HG02885 (cell line): ENCODE measurements around the gene NCOA3.
"Not testable (repeated sequence)": the region's sequence is repeated elsewhere in the genome, so short reads cannot be mapped to it uniquely, and the experiment has no call there.

Source experiments
- ATAC-seq: cut with Tn5 transposase; IDR thresholded peaks from one replicate; pipeline ENCODE4 v1.9.1; 2021; ENCODE audit warnings: mild to moderate bottlenecking; ENCODE audit not compliant: unreplicated experiment, poor library complexity

NCOA3 gene

DNA sequence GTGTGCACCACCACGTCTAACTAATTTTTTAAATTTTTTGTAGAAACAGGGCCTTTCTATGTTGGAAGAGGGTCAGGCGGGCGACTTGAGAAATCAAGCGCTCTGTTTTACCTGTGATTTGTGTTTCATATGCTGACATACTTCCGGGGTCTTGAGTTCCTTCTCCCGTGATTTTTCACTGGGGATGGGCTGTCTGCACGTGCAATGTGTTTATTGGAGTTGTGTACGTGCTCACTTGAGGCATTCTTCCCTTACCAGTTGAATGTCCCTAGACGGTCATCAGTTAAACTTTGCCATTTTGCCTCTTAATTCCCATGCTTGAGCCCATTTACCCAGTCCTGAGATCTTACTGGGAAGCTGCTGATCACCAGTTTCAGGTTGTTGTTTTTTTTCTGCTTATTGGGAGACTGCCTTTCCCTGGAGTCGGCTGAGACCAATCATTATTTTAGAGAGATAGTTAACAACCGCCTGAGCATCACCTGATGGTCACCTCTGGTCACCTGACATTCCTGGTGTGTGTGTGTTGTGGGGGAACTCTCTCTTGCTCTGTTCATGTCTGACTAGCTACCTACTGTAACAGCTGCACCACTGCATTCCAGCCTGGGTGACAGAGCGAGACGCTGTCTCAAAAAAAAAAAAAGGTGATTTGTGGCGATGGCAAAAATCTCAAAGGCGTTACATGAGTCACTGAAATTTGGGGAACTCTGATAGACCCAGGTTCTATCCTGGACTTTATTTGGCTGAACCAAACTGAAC, 34.8 kb upstream of the NCOA3 start:
- ATAC-seq: no peak

DNA sequence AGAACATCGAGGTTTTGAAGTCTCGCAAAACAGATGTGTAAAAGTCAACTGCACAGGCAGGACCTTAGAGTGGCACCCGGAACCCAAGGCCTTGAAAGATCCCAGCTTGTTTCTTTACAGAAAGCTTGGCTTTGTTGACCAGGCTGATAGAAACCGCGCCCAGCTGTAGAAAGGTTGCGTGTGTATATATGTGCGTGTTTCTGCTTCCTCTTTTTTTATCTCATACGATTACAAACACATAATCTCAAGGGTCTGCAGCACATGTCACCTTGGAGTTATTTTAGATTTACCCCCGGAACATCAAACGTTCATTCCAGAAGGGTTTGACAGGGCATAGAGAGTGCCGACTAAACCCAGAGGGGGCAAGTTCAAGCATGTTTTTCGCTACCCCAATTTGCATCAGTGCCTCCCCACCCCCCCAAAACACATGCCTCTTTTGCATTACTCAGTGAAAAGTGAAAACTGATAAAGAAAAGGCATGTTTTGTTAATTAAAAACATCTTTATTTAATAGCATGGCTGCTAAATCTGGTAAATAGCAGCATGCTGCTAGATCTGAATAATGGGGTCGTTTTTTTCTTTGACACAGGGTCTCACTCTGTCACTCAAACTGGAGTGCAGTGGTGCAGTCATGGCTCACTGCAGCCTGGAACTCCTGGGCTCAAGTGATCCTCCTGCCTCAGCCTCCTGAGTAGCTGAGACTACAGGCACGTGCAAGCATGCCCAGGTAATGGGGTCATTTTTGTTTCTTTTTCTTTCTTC, 33.2 kb upstream of the NCOA3 start:
- ATAC-seq: no peak

DNA sequence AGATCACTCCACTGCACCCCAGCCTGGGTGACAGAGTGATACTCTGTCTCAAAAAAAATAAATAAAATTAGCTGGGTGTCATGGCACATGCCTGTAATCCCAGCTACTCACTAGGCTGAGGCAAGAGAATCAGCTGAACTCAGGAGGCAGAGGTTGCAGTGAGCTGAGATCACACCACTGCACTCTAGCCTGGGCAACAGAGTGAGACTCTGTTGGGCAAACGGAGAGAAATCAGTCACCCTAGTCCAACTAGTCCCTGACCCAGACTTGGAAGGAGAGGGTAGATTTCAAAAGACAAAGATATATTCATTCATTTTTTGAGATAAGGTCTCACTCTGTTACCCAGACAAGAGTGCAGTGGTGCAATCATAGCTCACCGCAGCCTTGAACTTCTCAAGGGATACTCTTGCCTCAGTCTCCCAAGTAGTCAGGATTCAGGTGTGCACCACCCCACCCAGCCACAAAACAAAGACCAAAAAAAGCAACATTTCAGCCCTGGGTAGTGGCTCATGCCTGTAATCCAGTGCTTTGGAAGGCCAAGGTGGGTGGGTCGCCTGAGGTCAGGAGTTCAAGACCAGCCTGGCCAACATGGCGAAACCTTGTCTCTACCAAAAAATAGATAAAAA, 26.2 kb upstream of the NCOA3 start:
- no peak for ATAC-seq

DNA sequence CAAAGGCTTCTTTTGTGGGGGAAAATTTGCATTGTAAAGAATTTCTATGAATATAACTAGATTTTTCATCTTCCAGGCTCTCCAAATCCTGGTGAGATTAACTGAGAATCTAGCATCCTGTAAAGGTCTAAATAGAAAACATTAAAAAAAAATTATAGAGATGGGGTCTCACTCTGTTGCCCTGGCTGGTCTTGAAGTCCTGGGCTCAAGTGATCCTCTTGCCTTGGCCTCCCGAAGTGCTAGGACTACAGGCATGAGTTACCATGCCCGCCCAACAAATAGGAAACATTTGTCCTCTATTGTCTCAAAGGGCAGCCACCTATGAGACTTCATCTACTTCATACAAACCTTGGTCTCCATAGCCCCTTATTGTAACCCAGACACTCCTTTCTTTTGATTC, 25.2 kb upstream of the NCOA3 start:
- no peak for ATAC-seq

DNA sequence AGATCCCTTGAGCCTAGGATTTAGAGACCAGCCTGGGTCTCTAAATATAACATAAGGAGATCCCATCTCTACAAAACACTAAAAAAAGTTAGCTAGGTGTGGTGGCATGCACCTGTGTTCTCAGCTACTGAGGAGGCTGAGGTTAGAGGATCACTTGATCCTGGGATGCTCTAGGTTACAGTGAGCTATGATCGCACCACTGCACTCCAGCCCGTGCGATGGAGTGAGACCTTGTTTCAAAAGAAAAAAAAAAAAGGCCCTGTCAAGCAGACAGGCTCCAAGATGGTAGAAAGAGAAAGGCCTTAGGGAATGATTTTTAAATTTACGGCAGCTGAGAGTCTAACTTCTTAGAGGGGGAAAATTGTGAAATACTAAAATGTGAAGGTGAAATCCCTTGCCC, 22.6 kb upstream of the NCOA3 start:
- ATAC-seq: no peak

DNA sequence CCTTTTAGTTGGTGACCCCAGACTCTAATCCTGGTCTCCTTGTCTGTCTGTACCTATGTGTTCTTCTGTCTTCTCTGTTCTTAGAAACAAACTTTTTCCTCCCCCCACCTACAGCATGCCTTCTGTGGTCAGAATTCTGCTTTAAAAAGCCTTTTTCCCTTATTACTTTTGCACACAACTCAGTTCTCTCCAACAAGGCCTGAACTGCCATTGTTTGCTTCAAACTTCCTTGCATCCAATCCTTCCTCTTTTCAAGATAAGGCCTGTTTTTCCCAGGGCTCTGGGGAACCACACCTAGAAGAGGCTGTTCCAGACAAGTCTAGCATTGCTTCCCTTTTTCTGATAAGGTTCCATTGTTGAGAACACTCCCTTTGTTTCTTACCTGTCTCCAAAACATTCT, 22.2 kb upstream of the NCOA3 start:
- ATAC-seq: no peak

DNA sequence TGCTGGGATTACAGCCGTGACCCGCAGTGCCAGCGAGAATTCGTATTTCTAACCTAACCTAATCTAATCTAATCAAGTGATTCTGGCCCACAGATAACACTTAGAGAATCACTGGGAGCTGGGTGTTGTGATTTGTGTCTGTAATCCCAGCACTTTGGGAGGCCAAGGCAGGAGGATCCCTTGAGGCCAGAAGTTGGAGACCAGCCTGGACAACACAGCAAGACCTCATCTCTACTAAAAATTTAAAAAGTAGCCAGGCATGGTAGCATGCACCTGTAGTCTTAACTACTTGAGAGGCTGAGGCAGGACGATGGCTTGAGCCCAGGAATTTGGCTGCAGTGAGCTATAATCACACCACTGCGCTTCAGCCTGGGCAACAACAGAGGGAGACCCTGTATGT, 21.4 kb upstream of the NCOA3 start:
- no peak for ATAC-seq

DNA sequence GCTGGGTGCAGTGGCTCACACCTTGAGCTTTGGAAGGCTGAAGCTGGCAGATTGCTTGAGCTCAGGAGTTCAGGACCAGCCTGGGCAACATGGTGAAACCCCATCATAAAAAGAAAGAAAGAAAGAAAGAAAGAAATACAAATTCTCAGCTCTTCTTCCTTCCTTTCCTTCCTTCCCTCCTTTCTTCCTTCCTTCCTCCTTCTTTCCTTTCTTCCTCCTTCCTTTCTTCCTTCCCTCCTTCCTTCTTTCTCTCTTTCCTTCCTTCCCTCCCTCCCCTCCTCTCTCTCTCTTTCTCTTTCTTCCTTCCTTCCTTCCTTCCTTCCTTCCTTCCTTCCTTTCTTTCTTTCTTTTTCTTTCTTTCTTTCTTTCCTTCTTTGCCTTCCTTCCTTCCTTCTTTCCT, 21.0 kb upstream of the NCOA3 start:
- no peak for ATAC-seq

DNA sequence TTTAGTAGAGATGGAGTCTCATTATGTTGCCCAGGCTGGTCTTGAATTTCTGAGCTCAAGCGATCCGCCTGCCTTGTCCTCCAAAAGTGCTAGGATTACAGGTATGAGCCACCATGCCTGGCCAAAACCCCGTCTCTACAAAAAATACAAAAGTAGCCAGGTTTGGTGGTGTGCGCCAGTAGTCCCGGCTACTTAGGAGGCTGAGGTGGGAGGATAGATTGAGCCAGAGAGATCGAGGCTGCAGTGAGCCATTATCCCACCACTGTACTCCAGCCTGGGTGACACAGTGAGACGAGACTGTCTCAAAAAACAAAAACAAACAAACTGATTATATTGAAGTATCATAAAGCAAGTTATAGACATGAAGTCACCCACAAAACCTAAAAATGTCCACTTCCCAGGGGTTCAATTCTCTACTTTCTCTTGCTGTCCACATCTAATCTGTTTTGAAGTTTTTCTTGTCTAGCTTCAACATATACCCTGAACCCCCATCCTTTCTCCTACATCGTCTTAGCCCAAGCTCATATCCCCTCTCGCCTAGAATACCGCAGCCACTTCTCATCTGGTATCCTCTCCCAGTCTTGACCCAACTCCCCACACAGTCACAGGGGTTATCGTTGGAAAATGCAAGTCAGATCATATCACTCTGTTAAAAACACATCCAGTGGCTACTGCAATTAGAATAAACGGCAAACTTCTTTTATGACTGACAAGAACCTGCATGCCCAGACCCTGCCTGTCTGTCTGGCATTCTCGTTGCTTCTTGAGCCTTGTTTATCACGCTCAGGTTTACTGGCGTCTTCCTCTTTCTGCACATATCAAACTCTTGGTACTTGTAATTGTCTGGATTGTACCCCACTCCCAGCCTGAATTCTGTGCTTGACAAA, 20.1 kb upstream of the NCOA3 start:
- no peak for ATAC-seq

DNA sequence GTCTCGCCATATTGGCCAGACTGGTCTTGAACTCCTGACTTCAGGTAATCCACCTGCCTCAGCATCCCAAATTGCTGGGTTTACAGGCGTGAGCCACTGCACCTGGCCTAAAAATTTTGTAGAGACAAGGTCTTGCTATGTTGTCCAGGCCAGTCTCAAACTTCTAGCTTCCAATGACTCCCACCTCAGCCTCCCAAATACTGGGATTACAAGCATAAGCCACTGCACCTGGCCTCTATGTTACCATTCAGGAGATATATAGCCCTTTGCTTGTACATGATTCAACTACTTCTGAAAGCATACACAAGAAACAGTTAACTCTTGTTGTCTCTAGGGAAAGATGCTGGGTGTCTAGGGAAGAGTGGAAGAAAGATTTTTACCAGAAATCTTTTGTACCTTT, 19.0 kb upstream of the NCOA3 start:
- ATAC-seq: no peak

DNA sequence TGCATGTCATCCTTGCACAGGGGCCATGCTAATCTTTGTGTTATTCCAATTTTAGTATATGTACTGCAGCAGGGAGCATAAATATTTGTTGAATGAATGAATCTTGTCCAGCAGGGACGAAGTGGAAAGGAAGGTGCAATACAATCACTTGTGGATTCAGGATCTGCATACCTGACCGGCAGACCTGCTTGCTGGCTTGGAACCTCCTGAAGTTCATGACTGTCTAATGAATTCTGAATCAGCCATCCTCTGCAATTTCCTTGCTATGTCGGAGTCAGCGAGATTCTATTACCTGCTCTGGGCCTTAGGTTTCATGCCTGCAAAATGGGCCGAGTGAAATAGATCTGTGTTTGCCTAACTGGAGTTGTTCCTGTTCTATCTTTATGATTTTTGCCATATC, 17.4 kb upstream of the NCOA3 start:
- no peak for ATAC-seq

DNA sequence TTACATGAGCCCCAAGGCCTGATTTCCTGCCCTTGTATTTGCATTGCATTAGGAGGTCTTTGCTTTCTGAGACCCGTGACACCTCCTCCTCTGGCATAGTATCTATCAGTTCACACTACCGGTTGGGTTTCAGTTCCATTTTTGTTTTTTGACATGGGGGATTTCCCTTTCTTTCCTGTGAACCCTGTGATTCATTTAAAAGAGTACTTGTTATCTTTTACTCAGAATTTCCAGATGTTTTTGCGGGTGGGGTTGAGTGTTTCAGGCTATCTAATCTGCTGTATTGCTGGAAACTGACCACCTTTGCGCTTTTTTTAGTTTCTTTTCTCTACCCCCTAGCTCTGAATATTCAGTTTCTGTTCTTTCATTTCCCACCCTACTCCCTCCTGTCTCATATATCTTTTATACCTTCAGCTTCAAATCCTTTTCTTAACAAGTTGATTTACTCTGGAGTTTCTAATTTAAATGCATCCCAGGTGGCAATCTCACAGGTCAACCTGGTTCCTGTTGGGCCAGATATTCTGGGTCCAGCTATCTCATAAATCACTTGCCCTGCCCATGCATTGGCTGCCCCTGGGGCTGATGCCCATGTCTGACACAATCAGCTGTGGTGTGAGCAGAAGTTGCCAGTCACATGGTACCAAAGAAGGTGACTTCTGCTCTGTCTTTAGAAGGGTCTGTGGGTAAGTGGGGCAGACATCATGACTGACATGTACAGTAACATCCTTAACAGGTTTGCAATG, 14.3 kb upstream of the NCOA3 start:
- peak; percentile 79 for ATAC-seq

DNA sequence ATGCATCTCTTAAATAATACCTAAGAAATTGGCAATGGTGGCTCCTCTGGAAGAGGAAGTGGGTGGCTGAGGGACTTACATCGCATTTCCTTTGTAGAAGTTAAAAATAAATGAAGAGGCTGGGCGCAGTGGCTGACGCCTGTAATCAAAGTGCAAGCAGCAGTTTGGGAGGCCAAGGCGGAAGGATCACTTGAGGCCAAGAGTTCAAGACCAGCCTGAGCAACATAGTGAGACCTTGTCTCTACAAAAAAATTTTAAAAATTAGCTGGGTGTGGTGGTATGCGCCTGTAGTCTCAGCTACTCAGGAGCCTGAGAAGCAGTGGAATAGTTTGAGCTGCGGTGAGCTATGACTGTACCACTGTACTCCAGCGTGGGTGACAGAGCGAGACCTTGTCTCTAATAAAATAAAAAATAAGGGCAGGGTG, 12.2 kb upstream of the NCOA3 start:
- ATAC-seq: no peak

DNA sequence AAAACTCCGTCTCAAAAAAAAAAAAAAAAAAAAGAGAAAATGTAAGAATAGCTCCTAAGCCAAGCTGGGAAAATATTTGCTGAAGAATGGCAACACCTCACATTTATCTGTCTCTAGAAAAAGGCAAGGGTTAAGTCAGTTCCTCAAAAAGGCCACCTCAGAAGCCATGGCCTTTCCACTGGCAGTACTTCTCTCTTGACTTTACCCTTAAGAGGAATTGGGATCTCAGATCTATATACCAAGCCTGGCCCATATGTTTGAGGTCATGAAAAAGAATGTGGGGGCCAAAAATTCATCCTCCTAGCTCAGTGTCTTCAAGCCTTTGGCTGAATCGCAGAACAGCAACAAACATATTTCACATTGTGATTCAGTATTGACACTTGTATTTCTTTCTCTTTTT, 10.9 kb upstream of the NCOA3 start:
- ATAC-seq: no peak

DNA sequence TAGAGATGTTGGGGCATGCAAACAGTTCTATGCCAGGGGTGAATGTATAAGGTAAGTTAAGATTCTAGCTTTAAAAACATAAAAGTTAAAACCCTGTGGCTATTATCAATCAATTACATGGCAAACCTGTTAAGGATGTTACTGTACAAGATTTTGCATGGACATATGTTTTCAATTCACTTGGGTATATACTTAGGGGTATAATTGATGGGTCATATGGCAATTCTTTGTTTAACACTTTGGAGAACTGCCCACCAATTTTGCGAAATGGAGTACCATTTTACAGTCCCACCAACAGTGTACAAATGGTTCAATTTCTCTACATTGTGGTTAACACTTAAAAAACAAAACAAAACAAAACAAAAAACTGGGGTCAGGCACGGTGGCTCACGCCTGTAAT, 9.4 kb upstream of the NCOA3 start:
- no peak for ATAC-seq

DNA sequence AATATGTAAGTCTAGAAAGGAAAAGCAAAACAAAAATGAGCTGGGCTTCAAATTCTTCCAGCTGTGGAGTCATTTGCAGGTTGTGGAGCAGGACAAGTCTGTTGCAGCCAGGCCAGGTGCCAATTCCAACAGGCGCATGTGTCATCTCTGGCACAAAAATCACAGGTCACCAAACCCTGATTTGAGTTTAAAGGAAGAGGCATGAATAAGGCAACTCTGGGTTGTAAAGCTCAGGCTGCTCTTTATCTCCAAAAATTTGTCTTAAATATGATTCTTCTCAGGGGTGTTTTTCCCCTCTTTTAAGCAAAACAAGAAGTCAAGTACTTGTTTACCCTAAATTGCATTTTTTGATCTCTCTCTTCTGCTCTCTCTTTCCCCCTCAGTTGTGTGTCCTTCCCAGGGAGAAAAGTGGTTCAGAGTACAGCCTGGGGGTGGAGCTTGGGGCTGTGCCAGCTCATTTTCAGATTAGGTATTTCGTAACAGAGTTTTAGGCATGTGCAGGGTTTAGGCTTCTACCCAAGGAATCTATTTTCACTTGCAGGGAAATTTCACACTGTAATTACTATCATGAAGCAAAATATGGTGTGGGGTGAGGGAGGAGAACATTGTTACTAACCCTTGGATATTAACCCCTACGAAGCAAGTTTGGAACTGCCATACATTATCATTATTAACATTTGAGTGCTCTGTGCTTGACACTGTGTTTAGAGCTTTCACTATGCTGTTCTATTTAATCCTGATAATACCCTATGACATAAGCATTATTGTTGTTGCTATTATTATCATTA, 8.3 kb upstream of the NCOA3 start:
- no peak for ATAC-seq

DNA sequence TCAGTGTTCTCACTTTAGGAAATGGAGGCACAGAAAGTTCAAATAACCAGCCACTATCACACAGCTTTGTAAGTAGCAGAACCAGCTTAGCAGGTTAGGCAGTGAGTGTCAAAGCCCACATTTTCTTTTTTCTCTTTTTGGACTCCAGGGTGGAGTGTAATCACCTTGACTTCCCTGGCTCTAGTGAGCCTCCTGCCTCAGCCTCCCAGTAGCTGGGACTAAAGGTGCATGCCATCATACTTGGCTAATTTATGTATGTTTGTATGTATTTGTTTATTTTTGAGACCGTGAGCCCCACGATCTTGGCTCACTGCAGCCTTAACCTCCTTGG, 7.8 kb upstream of the NCOA3 start:
- ATAC-seq: no peak

DNA sequence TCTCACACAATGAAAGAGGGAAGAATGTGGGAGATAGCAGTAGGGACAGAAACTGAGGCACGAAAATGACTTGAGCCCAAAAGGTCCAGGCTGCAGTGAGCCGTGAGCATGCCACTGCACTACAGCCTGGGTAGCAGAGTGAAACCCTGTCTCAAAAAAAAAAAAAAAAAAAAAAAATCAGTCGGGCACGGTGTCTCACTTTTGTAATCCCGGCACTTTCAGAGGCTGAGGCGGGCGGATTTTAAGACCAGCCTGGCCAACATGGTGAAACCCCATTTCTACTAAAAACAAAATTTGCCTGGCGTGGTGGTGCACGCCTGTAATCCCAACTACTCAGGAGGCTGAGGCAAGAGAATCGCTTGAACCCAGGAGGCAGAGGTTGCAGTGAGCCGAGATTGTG, 7.1 kb upstream of the NCOA3 start:
- not testable (repeated sequence) for ATAC-seq

DNA sequence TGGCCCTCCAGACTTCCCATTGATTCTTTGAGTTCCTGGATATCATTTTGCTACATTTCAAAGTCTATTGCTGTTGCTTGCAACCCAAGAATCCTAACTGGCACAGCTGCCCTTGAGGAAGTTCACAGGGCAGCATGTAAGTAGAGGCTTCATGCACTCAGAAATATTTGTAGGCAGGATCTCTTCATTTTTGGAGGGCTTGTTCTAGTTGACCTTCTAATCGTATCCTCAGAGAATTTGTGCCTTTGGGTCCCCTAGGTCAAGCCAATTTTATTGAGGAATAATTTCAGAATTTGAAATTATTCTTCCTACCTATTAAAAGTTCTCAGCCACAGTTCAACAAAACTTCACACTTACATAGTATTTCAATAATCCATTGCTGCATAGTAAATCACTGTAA, 5.6 kb upstream of the NCOA3 start:
- no peak for ATAC-seq
